Stomach smooth muscle (tissue), 2 donors: ENCODE results near the gene CELF2.

ENCODE experiments used
- H3K27ac ChIP-seq: one replicate; pipeline ENCODE4 v1.7.0; 2013; ENCODE audit warnings: mild to moderate bottlenecking, low read length, inconsistent platforms
- H3K27me3 ChIP-seq, 2 donors: one replicate each; pipeline ENCODE4 v1.7.0; 2013; ENCODE audit warnings: low read length in 2 of 2; ENCODE audit not compliant: insufficient read depth in 2 of 2, control insufficient read depth in 1 of 2
- H3K36me3 ChIP-seq, 2 donors: one replicate each; pipeline ENCODE4 v1.7.0; 2013; ENCODE audit warnings: low read length in 2 of 2; ENCODE audit not compliant: control insufficient read depth in 2 of 2, insufficient read depth in 2 of 2
- H3K4me1 ChIP-seq: one replicate; pipeline ENCODE4 v1.7.0; 2013; ENCODE audit warnings: low read length; ENCODE audit not compliant: control insufficient read depth, insufficient read depth
- H3K4me3 ChIP-seq, 2 donors: one replicate each; pipeline ENCODE4 v1.7.0; 2013; ENCODE audit warnings: low read length in 2 of 2
- H3K9ac ChIP-seq, 2 donors: one replicate each; pipeline ENCODE4 v1.7.0; 2013; ENCODE audit warnings: low read length in 2 of 2, mild to moderate bottlenecking in 1 of 2
- H3K9me3 ChIP-seq, 2 donors: one replicate each; pipeline ENCODE4 v1.7.0; 2013; ENCODE audit warnings: low read length in 2 of 2; ENCODE audit not compliant: control insufficient read depth in 2 of 2
- donor health status: healthy.
- donor health status: Pancreatic carcinoma.

Gene CELF2

GRCh38 chr10:11024596-11024995 lies 6.9 kb downstream of the CELF2 start:
- Histone ChIP-seq H3K4me1 (no peaks in the 10 kb centered on the region), H3K9ac (no peak overlapping the region), H3K4me3 (no peak overlapping the region), H3K9me3 (no peaks in the 10 kb centered on the region), H3K27ac (no peak overlapping the region), H3K27me3 (no peaks in the 10 kb centered on the region), H3K36me3 (no peaks in the 10 kb centered on the region)

- Histone ChIP-seq H3K27me3 (no peaks in the 10 kb centered on the region), H3K27ac (no peak overlapping the region), H3K36me3 (no peaks in the 10 kb centered on the region), H3K9ac (no peak overlapping the region), H3K9me3 (no peaks in the 10 kb centered on the region), H3K4me3 (no peak overlapping the region), H3K4me1 (peaks cover 2% of the 10 kb centered on the region)
Observed at GRCh38 chr10:11025978-11026377, 8.3 kb downstream of the CELF2 start.

- Histone ChIP-seq H3K4me1 (peaks cover 2% of the 10 kb centered on the region), H3K36me3 (no peaks in the 10 kb centered on the region), H3K9ac (no peak overlapping the region), H3K27ac (no peak overlapping the region), H3K4me3 (no peak overlapping the region), H3K27me3 (no peaks in the 10 kb centered on the region), H3K9me3 (no peaks in the 10 kb centered on the region)
Observed at GRCh38 chr10:11026773-11027172, 9.1 kb downstream of the CELF2 start.

GRCh38 chr10:11034762-11035161 lies 17.1 kb downstream of the CELF2 start:
- Histone ChIP-seq H3K27me3 (no peaks in the 10 kb centered on the region), H3K4me1 (peaks cover 5% of the 10 kb centered on the region), H3K9ac (no peak overlapping the region), H3K9me3 (no peaks in the 10 kb centered on the region), H3K4me3 (no peak overlapping the region), H3K36me3 (peaks cover 0 to 2% of the 10 kb centered on the region in 2 donors), H3K27ac (no peak overlapping the region)

- H3K36me3 ChIP-seq, result peaks cover 0 to 2% of the 10 kb centered on the region in 2 donors
- H3K9me3 ChIP-seq, result no peaks in the 10 kb centered on the region
- peaks cover 3% of the 10 kb centered on the region for H3K4me1 ChIP-seq
- no peak overlapping the region for H3K4me3 ChIP-seq
- no peaks in the 10 kb centered on the region for H3K27me3 ChIP-seq
- H3K9ac ChIP-seq, result no peak overlapping the region
- H3K27ac ChIP-seq, result no peak overlapping the region
Observed at GRCh38 chr10:11035301-11035991, 17.8 kb downstream of the CELF2 start.

GRCh38 chr10:11036424-11037011 lies 18.8 kb downstream of the CELF2 start:
- Histone ChIP-seq H3K4me3 (no peak overlapping the region), H3K9me3 (no peaks in the 10 kb centered on the region), H3K36me3 (peaks cover 0 to 2% of the 10 kb centered on the region in 2 donors), H3K4me1 (peaks cover 3% of the 10 kb centered on the region), H3K9ac (no peak overlapping the region), H3K27me3 (no peaks in the 10 kb centered on the region), H3K27ac (no peak overlapping the region)

GRCh38 chr10:11037991-11038390 lies 20.3 kb downstream of the CELF2 start:
- no peaks in the 10 kb centered on the region for H3K27me3 ChIP-seq
- no peak overlapping the region for H3K27ac ChIP-seq
- no peaks in the 10 kb centered on the region for H3K9me3 ChIP-seq
- peaks cover 3% of the 10 kb centered on the region for H3K4me1 ChIP-seq
- peaks cover 0 to 2% of the 10 kb centered on the region in 2 donors for H3K36me3 ChIP-seq
- H3K4me3 ChIP-seq, result no peak overlapping the region
- no peak overlapping the region for H3K9ac ChIP-seq

GRCh38 chr10:11042357-11042756 lies 24.7 kb downstream of the CELF2 start:
- H3K4me3 ChIP-seq, result no peak overlapping the region
- peaks cover 8% of the 10 kb centered on the region for H3K4me1 ChIP-seq
- no peaks in the 10 kb centered on the region for H3K9me3 ChIP-seq
- no peak overlapping the region for H3K9ac ChIP-seq
- H3K36me3 ChIP-seq, result peaks cover 0 to 2% of the 10 kb centered on the region in 2 donors
- H3K27ac ChIP-seq, result no peak overlapping the region
- no peaks in the 10 kb centered on the region for H3K27me3 ChIP-seq

GRCh38 chr10:11043039-11043438 lies 25.4 kb downstream of the CELF2 start:
- Histone ChIP-seq H3K9ac (no peak overlapping the region), H3K9me3 (no peaks in the 10 kb centered on the region), H3K27ac (no peak overlapping the region), H3K36me3 (peaks cover 0 to 2% of the 10 kb centered on the region in 2 donors), H3K4me1 (peaks cover 8% of the 10 kb centered on the region), H3K27me3 (no peaks in the 10 kb centered on the region), H3K4me3 (no peak overlapping the region)

GRCh38 chr10:11043446-11044127 lies 25.9 kb downstream of the CELF2 start:
- Histone ChIP-seq H3K36me3 (peaks cover 0 to 2% of the 10 kb centered on the region in 2 donors), H3K4me1 (peaks cover 8% of the 10 kb centered on the region), H3K27ac (no peak overlapping the region), H3K9me3 (no peaks in the 10 kb centered on the region), H3K4me3 (no peak overlapping the region), H3K27me3 (no peaks in the 10 kb centered on the region), H3K9ac (no peak overlapping the region)

GRCh38 chr10:11045487-11045886 lies 27.8 kb downstream of the CELF2 start:
- Histone ChIP-seq H3K4me1 (peaks cover 18% of the 10 kb centered on the region), H3K4me3 (peak overlapping the region in 1 of 2 donors; percentile 59), H3K27me3 (no peaks in the 10 kb centered on the region), H3K27ac (no peak overlapping the region), H3K9me3 (no peaks in the 10 kb centered on the region), H3K9ac (no peak overlapping the region), H3K36me3 (no peaks in the 10 kb centered on the region)
